NCI-H1092 treated with DMSO at 0.1 percent for 48 hours (cell line): Measurements from ENCODE around the gene ME3.

Experiments used
- DNase-seq: peaks from one replicate; lab custom pipeline; 2025; lab: John Stamatoyannopoulos, UW

The ME3 gene

DNA sequence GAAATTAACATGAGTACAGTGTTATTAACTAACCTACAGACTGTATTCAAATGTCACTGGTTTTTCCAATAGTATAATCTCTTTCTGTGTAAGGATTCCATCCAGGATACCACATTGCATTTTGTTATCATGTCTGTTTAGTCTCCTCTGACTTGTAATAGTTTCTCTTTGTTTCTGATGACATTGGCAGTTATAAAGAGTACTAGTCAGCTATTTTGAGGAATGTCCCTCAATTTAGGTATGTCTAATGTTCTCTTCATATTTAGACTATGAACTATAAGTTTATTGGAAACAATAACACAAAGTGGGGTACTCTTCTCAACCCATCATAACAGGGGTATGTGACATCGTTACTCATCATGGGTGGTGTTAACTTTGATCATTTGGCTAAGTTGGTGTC, 20.3 kb upstream of the ME3 start:
- no peak for DNase-seq

DNA sequence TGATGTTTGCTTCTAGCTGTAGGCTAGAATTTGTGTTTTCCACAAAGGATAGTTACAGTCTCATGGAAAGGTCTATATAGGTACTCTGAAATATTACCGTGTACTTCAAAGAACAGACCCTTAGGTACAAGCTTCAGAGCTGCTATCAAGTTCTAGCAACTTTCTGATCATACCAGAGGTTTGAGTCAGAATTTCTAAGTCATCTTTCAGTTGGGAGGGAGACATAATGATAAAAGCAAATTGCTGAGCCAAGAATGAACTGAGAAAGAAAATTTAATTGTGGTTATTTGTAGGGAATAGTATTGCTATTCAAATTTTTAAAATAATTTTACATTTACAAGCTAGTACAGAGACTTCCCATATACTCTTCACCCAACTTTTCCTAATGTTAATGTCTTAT, 19.9 kb upstream of the ME3 start:
- DNase-seq, result no peak

DNA sequence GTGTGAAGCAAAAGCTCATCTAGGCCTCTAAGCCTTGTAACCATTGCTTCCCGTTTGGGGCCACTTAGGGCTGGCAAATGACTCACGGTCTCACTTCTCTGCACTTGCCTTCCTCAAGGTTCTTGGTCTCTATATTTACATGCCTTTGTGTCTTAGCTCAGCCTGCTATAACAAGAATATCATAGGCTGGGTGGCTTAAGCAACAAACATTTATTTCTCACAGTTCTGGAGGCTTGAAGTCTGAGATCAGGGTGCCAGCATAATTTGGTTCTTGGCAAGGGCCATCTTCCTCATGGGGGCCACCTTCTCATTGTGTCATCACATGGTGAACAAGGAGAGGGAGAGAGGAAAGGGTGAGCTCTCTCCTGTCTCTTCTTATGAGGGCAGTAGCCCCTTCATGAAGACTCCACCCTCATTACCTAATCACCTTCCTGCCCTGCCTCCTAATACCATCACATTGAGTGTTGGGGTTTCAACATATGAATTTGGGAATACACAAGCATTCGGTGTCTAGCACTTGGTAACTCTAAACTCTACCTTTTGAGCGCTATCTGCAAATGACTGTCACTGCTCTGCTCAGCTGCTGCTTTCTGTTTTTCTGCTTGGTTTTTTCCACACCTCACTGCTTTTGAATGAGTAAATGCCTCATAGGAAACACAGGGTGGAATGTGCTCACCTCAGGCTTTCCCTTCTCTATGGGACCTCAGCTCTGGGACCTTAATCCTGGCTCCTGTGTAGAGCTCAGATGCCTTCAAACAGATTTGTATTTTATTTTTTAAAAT, 16.2 kb upstream of the ME3 start:
- no peak for DNase-seq

DNA sequence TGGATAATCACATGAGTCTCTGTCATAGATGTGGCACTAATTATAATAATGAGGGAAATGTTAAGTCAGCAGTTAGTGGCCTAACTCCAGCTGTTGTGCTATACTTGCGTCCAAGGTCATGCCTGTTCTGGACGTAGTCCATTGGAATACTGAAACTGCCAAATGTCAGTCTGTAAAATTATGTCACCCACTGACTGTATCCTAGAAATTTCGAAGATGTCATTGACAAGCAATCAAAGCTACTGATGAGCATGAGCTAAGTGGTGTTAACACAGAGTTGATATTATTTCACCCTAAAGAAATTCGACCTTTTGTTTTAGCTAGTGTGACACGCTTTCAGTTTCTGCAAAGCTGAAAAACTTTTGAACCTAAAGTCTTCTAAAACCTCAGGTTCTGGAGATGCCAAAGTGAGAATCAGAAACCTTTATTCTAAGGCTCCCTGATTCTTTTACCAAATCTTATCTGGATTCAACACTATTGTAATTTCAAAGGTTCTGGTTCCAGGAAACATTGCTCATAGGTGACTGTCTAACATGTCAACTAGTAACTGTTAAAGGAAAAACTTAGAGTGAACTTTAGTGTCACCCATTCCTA, 14.9 kb upstream of the ME3 start:
- no peak for DNase-seq

DNA sequence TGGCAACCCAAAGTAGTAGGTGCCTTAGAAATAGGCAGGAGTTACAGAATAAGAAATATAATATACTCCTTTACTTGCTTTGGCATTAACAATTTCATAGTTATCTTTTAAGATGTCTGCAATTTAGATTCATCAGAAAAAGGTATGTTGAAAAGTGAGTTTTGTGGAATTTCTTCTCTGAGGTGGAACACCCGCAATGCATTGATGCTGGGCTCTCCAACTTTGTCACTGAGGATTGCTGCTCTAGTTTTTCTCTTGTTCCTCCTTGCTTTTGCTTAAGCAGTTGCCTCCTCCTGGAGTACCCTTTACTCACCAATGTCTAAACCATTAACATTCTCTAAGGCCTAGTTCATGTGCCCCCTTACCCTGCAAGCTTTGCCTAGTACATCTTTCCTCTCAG, 14.1 kb upstream of the ME3 start:
- no peak for DNase-seq

DNA sequence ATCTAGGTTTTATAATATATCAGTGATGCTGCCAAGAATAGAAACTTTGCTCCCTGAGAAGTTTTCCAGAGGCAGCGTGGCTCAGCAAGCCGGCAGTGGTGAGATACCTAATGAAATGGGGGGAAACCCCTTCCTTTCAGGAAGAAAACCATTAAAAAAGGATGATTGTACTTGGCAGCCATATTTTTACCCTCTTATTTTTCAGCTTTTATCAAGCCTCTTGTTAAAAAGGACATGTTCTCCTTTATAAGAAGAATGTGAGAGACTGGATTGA, 9.0 kb upstream of the ME3 start:
- DNase-seq, result no peak

DNA sequence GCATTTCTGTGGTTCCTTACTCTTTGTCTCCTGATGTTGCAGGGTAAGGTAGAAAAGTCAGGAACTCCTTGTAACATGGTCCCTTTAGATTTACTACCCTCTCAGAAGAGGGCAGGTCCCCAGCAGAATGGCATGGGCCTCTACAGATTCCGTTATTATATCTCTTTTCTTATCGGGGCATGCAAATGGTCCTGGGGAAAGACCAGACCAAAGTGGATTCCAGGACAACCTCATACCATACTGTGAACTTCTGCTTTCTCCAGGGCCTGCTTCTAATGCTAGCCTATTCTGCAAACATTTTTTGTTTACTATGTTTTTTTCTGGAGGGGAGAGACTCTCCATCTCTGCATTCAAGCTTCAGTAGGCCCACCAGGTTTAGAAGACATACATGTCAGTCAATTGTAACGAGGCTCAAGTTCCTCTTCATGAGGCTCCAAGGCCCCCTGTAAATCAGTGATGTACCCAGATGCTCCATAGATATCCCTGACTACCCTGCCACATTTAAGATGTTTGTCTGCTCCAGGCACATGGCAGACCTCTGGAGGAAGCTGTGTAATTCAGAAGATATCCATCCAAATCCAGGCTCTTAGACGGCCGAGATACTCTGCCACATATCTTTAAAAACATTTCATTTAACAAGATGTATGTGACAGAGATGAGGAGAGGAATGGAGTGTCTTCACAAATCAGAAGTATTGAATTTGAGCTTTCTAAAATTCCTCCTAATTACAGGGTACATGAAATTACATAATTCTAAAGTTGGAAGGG, 8.5 kb upstream of the ME3 start:
- no peak for DNase-seq

DNA sequence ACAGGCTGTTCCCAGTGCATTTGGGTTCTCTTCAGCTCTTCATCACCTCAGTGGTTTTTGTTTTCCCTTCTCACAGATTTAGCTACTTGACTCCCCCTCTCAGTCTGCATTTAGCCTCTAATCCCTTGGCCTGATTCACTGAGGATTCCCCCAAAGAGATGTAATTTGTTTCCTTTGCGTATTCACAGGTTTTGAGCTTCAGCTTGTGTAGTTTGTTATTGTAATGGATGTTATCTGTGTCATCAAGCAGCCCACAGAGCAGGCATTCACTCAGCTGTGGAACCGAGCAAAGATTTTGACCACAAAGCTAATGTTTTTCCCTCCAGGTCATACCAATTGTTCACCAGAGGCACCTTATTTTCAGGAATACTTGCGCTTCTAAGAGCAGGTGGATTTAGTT, 6.4 kb upstream of the ME3 start:
- no peak for DNase-seq

DNA sequence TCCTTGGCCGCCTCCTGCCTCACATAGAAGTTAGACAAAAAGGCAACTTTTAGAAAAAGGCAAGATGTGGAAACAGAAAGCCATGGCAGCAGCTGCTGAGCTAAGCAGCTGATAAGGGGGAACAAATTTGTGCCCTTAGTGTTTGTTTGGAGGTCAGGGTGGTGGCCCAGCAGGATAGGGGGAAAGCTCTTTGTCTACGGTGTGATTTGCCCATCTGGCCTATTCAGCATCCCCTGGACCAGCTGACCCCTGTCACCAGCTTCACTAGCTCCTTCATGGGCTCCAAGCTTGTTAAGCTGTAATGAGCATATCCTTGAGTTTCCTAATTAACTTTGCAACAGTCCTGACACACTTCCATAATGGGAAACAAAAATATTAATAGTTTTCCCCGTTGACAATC, 5.9 kb upstream of the ME3 start:
- no peak for DNase-seq

DNA sequence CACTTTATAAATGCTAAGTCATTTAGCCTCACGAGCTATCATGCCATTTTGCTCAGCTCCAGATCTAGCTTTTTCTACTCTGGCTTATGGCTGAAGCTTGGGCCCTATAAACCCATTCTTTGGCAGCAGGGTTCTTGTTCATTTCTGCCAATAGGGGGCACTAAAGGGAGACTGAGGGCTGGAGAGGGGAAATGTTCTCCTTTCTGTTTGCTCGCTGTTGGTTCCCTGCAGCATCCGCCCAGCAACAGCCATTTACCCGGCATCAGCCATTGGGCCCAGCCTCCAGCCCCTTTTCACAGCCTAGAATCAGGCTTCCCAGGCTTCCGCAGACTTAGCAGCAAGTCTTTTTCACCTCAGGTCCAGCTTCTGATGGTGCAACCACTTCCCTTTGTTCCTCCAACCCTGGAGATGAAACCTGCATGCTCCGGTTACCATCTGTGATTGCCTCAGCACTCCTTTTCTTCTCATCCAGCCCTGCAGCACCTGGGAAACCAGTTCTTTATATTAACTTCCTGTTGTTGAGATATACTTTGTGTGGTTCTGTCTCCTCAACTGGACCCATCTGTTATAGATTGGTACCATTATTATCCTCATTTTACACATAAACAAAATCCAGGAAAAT, 4.2 kb upstream of the ME3 start:
- no peak for DNase-seq

DNA sequence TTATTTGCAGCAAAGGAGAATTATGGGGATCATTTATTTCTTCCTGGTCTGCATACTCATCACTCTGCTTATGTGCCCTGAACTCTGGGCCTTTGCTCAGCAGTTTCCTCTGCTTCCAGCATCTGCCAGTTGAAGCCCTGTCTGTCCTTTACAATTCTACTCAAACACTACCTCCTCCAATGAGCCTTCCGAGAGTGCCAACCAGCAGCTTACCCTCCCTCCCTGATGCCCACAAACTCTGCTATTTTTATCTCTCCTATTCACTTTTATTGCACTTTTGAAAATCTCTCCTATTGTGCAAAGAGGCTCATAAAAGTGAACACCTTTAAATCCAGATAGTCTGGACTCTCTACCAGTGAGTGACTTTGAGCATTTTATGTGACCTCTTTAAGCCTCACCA, 3.6 kb upstream of the ME3 start:
- DNase-seq, result no peak

DNA sequence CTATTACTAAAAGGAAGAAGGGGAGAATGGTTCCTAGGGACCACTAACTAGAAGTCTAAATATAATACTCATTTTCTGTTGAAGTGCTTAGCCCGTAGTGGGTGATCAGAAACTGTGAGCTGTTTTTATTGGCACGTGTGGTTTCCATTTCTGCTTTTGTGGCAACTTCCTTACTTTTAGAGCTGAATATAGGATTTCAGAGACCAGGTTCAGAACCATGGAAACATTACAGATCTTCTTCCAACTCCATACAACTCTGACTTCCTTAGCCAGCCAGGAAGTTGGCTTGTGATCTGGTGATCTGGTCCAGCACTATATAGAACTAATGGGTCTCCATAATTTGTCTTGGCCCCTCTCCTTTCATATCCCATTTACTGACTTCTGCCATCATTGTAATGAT, 2.6 kb upstream of the ME3 start:
- DNase-seq, result no peak

DNA sequence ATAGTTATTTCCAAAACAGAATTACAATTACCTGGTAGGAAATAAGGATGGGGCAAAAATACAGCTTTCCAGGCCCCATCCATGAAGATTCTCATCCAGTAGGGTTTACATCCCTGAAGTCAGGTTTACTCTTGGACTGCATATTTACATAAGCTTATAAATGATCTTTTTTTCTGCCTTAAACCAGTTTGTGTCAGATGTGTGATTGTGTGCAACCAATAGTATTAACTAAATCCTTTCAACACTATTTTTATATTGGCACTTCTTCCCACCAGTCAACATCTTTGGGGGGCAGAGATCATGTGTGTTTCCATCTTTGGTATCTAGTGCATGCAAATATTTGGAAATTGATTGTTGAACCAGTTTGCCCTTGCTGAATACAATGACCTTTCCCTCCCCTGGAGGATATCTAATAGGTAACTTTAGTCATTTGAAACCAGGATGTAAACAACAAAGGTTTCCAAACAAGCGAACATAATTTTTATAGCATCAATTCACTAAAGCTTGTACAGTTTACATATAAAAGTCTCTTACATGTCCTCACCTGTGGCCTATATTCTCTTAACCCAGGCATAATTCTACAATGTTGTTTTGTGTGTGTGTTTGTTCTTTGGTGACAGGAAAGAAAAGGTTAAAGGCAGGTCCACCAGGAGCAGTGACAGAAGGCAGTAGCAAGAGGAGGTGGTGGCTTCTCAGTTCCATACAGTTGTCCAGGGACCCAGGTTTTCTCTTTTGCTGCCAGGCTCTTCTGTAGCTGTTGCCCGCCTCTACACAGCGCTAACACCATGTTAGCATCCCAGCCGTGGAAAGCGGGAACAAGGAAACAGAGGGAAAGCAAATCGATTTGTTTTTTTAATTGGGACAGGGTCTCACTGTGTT, 1.7 kb upstream of the ME3 start:
- no peak for DNase-seq

DNA sequence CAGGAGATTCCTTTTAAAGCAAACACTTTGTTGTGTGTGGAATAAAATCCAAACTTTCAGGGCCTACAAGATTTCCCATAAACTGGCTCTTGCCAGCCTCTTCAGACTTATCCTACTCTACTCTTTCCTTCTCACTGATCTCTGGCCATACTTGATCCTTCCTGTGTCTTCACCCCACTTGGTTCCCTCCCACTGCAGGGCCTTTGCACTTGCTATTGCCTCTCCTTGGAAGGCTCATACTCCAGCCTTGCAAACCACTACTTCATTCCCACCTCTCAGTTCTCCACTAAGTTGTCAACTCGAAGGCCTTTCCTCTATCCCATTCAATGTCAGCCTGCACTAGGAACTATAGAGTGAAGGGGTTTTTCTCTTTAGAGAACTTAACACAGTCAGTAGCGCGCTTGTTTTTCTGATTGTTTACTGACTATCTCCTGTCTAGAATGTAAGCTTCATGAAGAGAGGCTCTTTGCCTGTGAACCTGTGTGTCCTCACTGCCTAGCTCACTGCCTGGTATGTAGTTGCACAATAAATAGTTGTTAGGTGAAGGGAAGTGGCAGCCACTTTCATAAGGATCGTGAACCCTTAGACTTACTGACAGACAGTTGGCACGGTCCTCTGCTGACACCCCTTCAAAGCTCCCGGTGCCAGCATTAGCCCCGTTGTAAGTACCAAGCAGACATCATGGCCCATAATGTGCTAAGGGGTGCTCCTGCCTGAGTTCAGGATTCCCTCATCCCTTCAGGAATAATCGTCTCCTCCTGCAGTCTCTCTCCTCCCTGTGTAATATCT, 833 bp upstream of the ME3 start:
- DNase-seq, result no peak

DNA sequence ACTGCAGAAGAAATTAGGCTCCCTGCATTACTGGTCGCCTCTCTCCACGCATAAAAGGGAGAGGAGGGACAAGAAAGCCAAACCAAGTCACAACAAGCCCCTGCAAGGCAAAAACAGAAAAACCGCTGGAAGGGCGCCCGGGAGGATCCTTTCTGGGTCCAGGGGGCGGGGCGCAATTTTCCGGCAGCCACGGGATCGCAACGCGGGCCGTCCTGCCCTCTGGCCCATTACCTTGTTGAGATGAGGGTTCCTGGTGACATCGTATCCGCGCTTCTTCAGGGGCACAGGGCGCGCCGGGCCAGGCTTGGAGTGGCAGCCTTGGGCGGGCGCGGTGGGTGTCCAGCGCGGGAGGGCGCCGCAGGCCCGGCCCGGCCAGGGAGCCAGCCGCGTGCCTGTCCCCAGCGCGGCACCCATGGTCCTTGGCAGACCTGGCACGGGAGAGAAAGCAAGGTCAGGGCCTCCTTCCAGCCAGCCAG, 847 bp downstream of the ME3 start:
- peak; percentile 80 for DNase-seq

DNA sequence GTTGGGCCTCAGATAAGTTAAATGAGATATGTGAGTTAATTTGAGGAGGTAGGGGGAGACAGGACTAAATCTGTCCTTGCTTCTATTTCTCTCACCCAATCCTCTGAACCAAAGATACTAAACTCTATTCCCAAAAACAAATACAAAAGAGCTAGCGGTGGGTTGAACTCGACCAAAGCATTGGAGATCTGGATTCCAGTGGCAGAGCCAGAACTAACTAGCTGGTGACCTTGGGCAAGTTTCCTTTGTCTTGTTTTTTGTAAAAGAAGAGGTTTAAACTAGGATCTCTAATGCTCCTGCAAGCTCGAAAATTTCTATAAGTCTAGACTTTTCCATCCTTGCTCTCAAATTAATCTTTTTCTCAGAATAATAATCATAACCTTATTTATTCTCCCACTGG, 1.5 kb downstream of the ME3 start:
- no peak for DNase-seq

DNA sequence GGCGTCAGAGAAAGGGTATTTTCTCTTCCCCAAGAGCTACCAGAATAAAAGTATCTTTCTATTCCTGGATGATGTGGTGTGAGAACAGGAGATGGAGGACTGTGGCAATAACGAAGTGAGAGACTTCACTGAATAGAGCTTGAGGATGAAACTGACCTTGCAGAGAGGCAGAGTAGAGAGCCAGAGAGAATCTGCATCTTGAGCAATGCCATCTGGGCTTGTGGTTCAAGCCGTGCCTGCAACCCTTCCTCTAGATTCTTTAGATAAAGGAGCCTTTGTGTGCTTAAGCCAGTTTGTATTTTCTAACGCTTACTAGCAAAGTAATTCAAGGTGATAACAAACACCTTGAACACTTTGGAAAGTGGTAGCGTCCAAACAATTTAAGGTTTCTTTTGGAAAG, 2.2 kb downstream of the ME3 start:
- no peak for DNase-seq

DNA sequence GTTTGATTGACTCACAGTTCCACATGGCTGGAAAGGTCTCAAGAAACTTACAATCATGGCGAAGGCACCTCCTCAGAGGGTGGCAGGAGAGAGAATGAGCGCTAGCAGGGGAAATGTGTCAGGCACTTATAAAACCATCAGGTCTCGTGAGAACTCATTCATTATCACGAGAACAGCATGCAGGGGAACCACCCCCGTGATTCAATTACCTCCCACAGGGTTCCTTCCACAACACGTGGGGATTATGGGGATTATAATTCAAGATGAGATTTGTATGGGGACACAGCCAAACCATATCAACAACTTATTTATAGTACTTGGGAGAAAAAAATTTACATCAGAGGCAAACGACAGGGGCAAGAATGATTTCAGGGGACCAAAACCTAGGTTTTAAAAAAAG, 3.0 kb downstream of the ME3 start:
- DNase-seq, result no peak

DNA sequence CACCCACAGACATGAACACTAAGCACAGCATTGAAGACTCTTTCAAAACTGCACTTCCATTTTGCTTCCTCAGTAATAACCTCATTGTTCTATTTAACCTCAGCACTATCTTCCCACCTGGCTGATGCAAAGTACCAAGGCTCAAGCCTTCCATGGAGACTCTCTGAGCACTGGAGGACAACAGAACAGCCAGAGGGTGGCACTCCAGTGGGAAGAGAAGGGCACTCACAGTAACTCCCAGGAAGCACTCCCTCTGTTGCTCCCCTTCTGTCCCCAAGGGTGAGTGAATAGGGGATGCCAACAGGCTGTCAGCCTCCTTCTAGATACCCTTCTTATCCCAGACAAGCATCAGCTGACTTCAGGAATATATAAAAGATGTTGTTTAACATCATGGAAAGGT, 3.5 kb downstream of the ME3 start:
- DNase-seq, result no peak

DNA sequence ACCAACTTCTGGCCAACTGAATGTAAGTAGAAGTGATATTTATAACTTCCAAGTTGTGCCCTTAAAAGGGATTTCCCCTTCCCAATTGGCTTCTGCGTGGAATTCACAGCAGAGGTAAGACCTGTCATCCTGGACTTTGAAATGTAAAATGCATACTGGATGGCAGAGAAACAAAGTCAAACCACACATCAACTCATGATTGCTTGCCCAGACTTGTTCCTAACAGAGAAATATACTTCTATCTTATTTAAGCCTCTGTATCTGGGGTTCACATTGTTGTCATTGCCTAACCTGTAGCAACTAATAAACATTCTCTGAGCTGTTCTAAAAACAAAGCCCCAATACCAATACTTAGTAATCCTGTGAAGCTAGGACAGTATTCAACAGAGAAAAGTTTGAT, 6.2 kb downstream of the ME3 start:
- no peak for DNase-seq

DNA sequence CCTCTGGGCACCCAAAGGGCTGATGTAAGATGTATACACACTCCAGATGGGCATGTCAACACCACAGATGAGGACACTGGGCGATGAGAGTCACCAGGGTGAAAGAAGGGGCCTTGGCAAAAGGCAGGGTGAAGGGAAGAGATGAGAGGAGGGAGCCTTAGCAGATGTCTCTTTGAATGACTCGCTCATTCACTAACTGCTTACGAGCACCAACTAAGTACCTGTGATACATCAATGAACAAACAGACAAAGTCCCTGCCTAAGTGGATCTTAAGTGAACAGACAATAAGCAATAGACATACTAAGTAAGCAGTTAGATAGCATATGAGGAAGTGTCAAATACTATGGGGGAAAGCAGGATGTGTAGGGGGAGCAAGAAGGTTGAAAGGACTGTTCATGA, 7.5 kb downstream of the ME3 start:
- no peak for DNase-seq
